ENCODE data around the gene BRD1. TPM values are rescaled to one million over a fixed set of nuclear protein-coding genes. Genes with fewer than 3 reads are reported as not detected.

The BRD1 gene
- total and polyA plus RNA-seq, 2 donors, result 18.2 to 43.6 TPM

- no peak for DNase-seq (ENCODE audit: low read depth in 6 of 9, low spot score in 9 of 9)
- Histone ChIP-seq H3K4me3 (ENCODE audit: low read length in 2 of 2) (no peak overlapping the region), H3K27ac (ENCODE audit: low read depth in 1 of 2, low read length in 1 of 2) (peak overlapping the region in 1 of 2 donors; percentile 83), H3K27me3 (ENCODE audit: control insufficient read depth in 2 of 2, insufficient read depth in 1 of 2, low read length in 1 of 2) (no peaks in the 10 kb centered on the region), H3K36me3 (ENCODE audit: control insufficient read depth in 2 of 2, insufficient read depth in 2 of 2, low read length in 1 of 2) (peaks cover 14 to 20% of the 10 kb centered on the region in 2 donors), H3K9me3 (ENCODE audit: control insufficient read depth in 2 of 2, insufficient read depth in 1 of 2, low read length in 1 of 2) (peaks cover 0 to 1% of the 10 kb centered on the region in 2 donors), H3K4me1 (ENCODE audit: control insufficient read depth in 2 of 2, insufficient read depth in 2 of 2, low read length in 2 of 2) (peaks cover 40 to 47% of the 10 kb centered on the region in 2 donors)
- 96% methylated on average over 14 of the region's 14 CpGs for WGBS
Measured at GRCh38 chr22:49828599-49828965, 909 bp upstream of the BRD1 start.

DNA sequence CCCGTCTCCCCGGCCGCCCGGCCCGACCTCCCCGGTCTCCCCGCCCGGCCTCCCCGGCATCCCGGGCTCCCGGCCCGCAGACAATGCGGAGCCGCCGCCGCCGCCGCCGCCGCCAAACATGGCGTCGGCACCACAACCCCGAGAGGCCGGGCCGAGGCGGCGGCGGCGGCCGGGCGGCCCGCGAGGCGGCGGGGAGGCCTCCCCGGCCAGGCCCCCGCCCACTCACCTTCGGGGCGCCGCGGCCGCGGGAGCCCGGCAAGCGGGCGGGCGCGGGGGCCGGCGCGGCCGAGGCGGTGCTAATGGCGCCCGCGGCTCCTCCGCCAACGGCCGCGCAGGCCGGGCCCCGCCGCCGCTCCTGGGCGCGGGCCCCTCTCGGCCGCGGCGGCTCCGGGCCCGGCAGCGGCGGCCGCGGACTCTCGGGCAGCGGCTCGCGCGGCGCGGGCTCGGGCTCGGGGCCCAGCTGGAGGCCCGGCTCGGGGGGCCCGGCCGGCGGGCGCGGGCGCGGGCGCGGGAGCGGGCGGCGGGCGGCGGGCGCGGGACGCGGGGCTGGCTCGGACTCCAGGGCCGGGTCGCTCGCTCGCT lies 311 bp downstream of the BRD1 start:
- peaks cover 26 to 31% of the 10 kb centered on the region in 2 donors for H3K36me3 ChIP-seq (ENCODE audit: control insufficient read depth in 2 of 2, insufficient read depth in 2 of 2, low read length in 1 of 2)
- H3K27ac ChIP-seq (ENCODE audit: low read depth in 1 of 2, low read length in 1 of 2), result peak overlapping the region in 1 of 2 donors; percentile 94
- peaks cover 40 to 47% of the 10 kb centered on the region in 2 donors for H3K4me1 ChIP-seq (ENCODE audit: control insufficient read depth in 2 of 2, insufficient read depth in 2 of 2, low read length in 2 of 2)
- no peaks in the 10 kb centered on the region for H3K27me3 ChIP-seq (ENCODE audit: control insufficient read depth in 2 of 2, insufficient read depth in 1 of 2, low read length in 1 of 2)
- H3K4me3 ChIP-seq (ENCODE audit: low read length in 2 of 2), result peak overlapping the region; percentile 70 to 93
- under 1% methylated on average over 107 of the region's 110 CpGs for WGBS
- no peak for DNase-seq (ENCODE audit: low read depth in 6 of 9, low spot score in 9 of 9)
- peaks cover 0 to 1% of the 10 kb centered on the region in 2 donors for H3K9me3 ChIP-seq (ENCODE audit: control insufficient read depth in 2 of 2, insufficient read depth in 1 of 2, low read length in 1 of 2)

DNA sequence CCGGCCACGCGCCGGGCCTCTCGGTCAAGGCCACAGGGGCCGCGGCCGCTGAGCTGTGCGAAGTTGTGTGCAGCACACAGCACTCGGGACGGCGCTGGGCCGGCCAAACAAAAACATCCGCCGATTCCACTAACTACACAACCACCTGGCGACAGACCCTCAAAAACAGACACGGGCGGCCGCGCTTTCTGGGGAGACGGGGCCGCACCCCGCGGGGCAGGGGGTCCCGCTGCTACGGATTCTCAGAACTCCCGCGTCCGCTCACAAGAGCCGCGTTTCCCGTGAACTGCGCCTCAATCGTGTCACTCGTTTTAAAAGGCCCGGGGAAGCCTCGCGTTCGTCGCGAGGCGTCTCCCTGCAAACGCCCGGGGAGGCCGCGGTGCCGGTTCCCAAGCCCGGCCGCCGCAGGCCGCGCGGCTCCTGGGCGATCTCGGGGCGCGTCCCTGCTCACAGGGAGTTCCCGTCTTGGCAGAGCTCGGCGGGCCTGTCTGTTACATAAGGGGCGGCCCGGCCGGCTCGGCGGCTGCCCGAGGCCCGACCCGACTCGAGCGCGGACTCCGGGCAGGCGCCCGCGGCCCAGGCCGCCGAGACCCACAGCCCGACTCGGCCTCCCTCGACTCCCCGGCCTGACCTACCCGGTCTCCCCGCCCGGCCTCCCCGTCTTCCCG lies 936 bp downstream of the BRD1 start:
- peaks cover 40 to 47% of the 10 kb centered on the region in 2 donors for H3K4me1 ChIP-seq (ENCODE audit: control insufficient read depth in 2 of 2, insufficient read depth in 2 of 2, low read length in 2 of 2)
- H3K4me3 ChIP-seq (ENCODE audit: low read length in 2 of 2), result peak overlapping the region; percentile 70 to 93
- peaks cover 32 to 37% of the 10 kb centered on the region in 2 donors for H3K36me3 ChIP-seq (ENCODE audit: control insufficient read depth in 2 of 2, insufficient read depth in 2 of 2, low read length in 1 of 2)
- H3K27ac ChIP-seq (ENCODE audit: low read depth in 1 of 2, low read length in 1 of 2), result peak overlapping the region in 1 of 2 donors; percentile 94
- WGBS, result under 1% methylated on average over 86 of the region's 86 CpGs
- no peaks in the 10 kb centered on the region for H3K27me3 ChIP-seq (ENCODE audit: control insufficient read depth in 2 of 2, insufficient read depth in 1 of 2, low read length in 1 of 2)
- peak in 3 of 9 donors; percentile 55 to 75 (median 56) for DNase-seq (ENCODE audit: low read depth in 6 of 9, low spot score in 9 of 9)
- peaks cover 0 to 1% of the 10 kb centered on the region in 2 donors for H3K9me3 ChIP-seq (ENCODE audit: control insufficient read depth in 2 of 2, insufficient read depth in 1 of 2, low read length in 1 of 2)

DNA sequence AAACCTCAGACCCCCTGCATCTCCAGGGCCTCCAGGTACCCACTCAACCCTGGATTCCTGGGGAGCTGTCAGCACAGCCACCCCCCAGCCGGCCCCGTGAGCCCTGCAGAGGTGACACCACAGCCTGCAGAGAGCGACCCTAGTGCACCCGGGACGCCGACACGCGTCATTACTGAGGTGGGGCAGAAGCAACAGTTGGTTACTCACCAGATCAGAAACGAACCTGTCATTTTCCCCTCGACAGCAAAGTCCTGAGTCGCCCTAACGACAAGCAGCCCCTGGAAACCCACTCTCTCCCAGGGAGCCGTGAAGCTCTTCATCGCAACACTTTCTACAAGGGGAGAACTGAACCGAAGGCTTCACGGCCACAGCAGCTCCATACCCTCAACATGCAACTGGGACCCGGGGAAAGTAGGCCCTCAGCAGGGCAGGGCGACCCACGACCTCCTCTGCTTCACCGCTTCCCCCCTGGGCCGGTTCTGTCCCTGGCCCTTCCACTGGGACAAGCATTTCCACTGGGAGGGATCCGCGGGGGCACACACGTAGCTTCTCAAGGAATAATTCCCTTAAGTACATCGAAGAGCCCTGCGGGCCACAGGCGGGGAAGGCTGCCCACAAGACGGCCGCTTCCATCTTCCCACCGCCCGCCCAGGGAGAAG lies 1.6 kb downstream of the BRD1 start:
- peak in 2 of 9 donors; percentile 46 to 63 for DNase-seq (ENCODE audit: low read depth in 6 of 9, low spot score in 9 of 9)
- Histone ChIP-seq H3K4me1 (ENCODE audit: control insufficient read depth in 2 of 2, insufficient read depth in 2 of 2, low read length in 2 of 2) (peaks cover 36 to 45% of the 10 kb centered on the region in 2 donors), H3K27me3 (ENCODE audit: control insufficient read depth in 2 of 2, insufficient read depth in 1 of 2, low read length in 1 of 2) (no peaks in the 10 kb centered on the region), H3K27ac (ENCODE audit: low read depth in 1 of 2, low read length in 1 of 2) (peak overlapping the region in 1 of 2 donors; percentile 31), H3K9me3 (ENCODE audit: control insufficient read depth in 2 of 2, insufficient read depth in 1 of 2, low read length in 1 of 2) (peaks cover 0 to 1% of the 10 kb centered on the region in 2 donors), H3K4me3 (ENCODE audit: low read length in 2 of 2) (peak overlapping the region; percentile 70 to 93), H3K36me3 (ENCODE audit: control insufficient read depth in 2 of 2, insufficient read depth in 2 of 2, low read length in 1 of 2) (peaks cover 36 to 43% of the 10 kb centered on the region in 2 donors)
- 22% methylated on average over 31 of the region's 31 CpGs for WGBS

- no peak for DNase-seq (ENCODE audit: low read depth in 6 of 9, low spot score in 9 of 9)
- peaks cover 36 to 45% of the 10 kb centered on the region in 2 donors for H3K4me1 ChIP-seq (ENCODE audit: control insufficient read depth in 2 of 2, insufficient read depth in 2 of 2, low read length in 2 of 2)
- H3K27me3 ChIP-seq (ENCODE audit: control insufficient read depth in 2 of 2, insufficient read depth in 1 of 2, low read length in 1 of 2), result no peaks in the 10 kb centered on the region
- H3K9me3 ChIP-seq (ENCODE audit: control insufficient read depth in 2 of 2, insufficient read depth in 1 of 2, low read length in 1 of 2), result peaks cover 0 to 1% of the 10 kb centered on the region in 2 donors
- H3K36me3 ChIP-seq (ENCODE audit: control insufficient read depth in 2 of 2, insufficient read depth in 2 of 2, low read length in 1 of 2), result peaks cover 42 to 50% of the 10 kb centered on the region in 2 donors
- H3K4me3 ChIP-seq (ENCODE audit: low read length in 2 of 2), result peak overlapping the region; percentile 70 to 93
- WGBS, result 90% methylated on average over 10 of the region's 10 CpGs
- no peak overlapping the region for H3K27ac ChIP-seq (ENCODE audit: low read depth in 1 of 2, low read length in 1 of 2)
Measured at GRCh38 chr22:49825436-49825835, 2.2 kb downstream of the BRD1 start.

- peaks cover 35 to 42% of the 10 kb centered on the region in 2 donors for H3K4me1 ChIP-seq (ENCODE audit: control insufficient read depth in 2 of 2, insufficient read depth in 2 of 2, low read length in 2 of 2)
- H3K9me3 ChIP-seq (ENCODE audit: control insufficient read depth in 2 of 2, insufficient read depth in 1 of 2, low read length in 1 of 2), result peaks cover 0 to 1% of the 10 kb centered on the region in 2 donors
- peaks cover 46 to 55% of the 10 kb centered on the region in 2 donors for H3K36me3 ChIP-seq (ENCODE audit: control insufficient read depth in 2 of 2, insufficient read depth in 2 of 2, low read length in 1 of 2)
- H3K4me3 ChIP-seq (ENCODE audit: low read length in 2 of 2), result no peak overlapping the region
- DNase-seq (ENCODE audit: low read depth in 6 of 9, low spot score in 9 of 9), result no peak
- no peaks in the 10 kb centered on the region for H3K27me3 ChIP-seq (ENCODE audit: control insufficient read depth in 2 of 2, insufficient read depth in 1 of 2, low read length in 1 of 2)
- H3K27ac ChIP-seq (ENCODE audit: low read depth in 1 of 2, low read length in 1 of 2), result no peak overlapping the region
- 97% methylated on average over 12 of the region's 12 CpGs for WGBS
Measured at GRCh38 chr22:49824936-49825335, 2.7 kb downstream of the BRD1 start.

- Histone ChIP-seq H3K27ac (ENCODE audit: low read depth in 1 of 2, low read length in 1 of 2) (no peak overlapping the region), H3K36me3 (ENCODE audit: control insufficient read depth in 2 of 2, insufficient read depth in 2 of 2, low read length in 1 of 2) (peaks cover 46 to 55% of the 10 kb centered on the region in 2 donors), H3K4me1 (ENCODE audit: control insufficient read depth in 2 of 2, insufficient read depth in 2 of 2, low read length in 2 of 2) (peaks cover 29 to 36% of the 10 kb centered on the region in 2 donors), H3K27me3 (ENCODE audit: control insufficient read depth in 2 of 2, insufficient read depth in 1 of 2, low read length in 1 of 2) (no peaks in the 10 kb centered on the region), H3K4me3 (ENCODE audit: low read length in 2 of 2) (no peak overlapping the region), H3K9me3 (ENCODE audit: control insufficient read depth in 2 of 2, insufficient read depth in 1 of 2, low read length in 1 of 2) (peaks cover 0 to 1% of the 10 kb centered on the region in 2 donors)
- WGBS, result 94% methylated on average over 16 of the region's 16 CpGs
- no peak for DNase-seq (ENCODE audit: low read depth in 6 of 9, low spot score in 9 of 9)
Measured at GRCh38 chr22:49824185-49824925, 3.3 kb downstream of the BRD1 start.

- Histone ChIP-seq H3K27me3 (ENCODE audit: control insufficient read depth in 2 of 2, insufficient read depth in 1 of 2, low read length in 1 of 2) (no peaks in the 10 kb centered on the region), H3K4me3 (ENCODE audit: low read length in 2 of 2) (no peak overlapping the region), H3K27ac (ENCODE audit: low read depth in 1 of 2, low read length in 1 of 2) (no peak overlapping the region), H3K36me3 (ENCODE audit: control insufficient read depth in 2 of 2, insufficient read depth in 2 of 2, low read length in 1 of 2) (peaks cover 46 to 57% of the 10 kb centered on the region in 2 donors), H3K9me3 (ENCODE audit: control insufficient read depth in 2 of 2, insufficient read depth in 1 of 2, low read length in 1 of 2) (peaks cover 0 to 1% of the 10 kb centered on the region in 2 donors), H3K4me1 (ENCODE audit: control insufficient read depth in 2 of 2, insufficient read depth in 2 of 2, low read length in 2 of 2) (peaks cover 20 to 27% of the 10 kb centered on the region in 2 donors)
- DNase-seq (ENCODE audit: low read depth in 6 of 9, low spot score in 9 of 9), result no peak
- 98% methylated on average over 53 of the region's 53 CpGs for WGBS
Measured at GRCh38 chr22:49823289-49824045, 4.2 kb downstream of the BRD1 start.

All from thymus (tissue), 11 donors.